ENCODE data around the gene SLC46A1. TPM values are rescaled to one million over a fixed set of nuclear protein-coding genes. Genes with fewer than 3 reads are reported as not detected.
A peak's percentile ranks its signal among the peaks of the same experiment; 100 is the strongest.

SLC46A1 gene
- total and polyA plus RNA-seq, 2 of the 8 experiments (the other 6 are each of a cell fraction or from before 2014, with no cell fraction given) = 5.3 to 8.7 TPM

- TF ChIP-seq CTCF (IDR thresholded peaks at IDR 0.05; ENCODE audit: control extremely low read depth in 1 of 3, insufficient read depth in 1 of 3, low read depth in 1 of 3, low read length in 3 of 3) = no peak
- TF ChIP-seq TBP (IDR thresholded peaks at IDR 0.05; ENCODE audit: low read depth, low read length) = peak; percentile 92
- TF ChIP-seq POLR2AphosphoS5 (IDR thresholded peaks at IDR 0.05; ENCODE audit: low read depth, low read length) = peak; percentile 92
- TF ChIP-seq TCF12 (IDR thresholded peaks at IDR 0.05; ENCODE audit: low read depth, low read length) = no peak
- peak; percentile 90 for TF ChIP-seq USF2 (IDR thresholded peaks at IDR 0.05; ENCODE audit: low read length)
- TF ChIP-seq JUN (IDR thresholded peaks at IDR 0.05; ENCODE audit: low read depth, low read length) = no peak
- TF ChIP-seq KDM4A (IDR thresholded peaks at IDR 0.05; ENCODE audit: low read depth, low read length, severe bottlenecking) = peak; percentile 75
- no peak for TF ChIP-seq EZH2 (IDR thresholded peaks at IDR 0.05; ENCODE audit: low read depth, low read length, severe bottlenecking)
- peak in 1 of 2 experiments; percentile 97; a peak in 2 of 4 replicates for TF ChIP-seq HDAC2 (IDR thresholded peaks at IDR 0.05; ENCODE audit: borderline replicate concordance in 1 of 2, low read depth in 2 of 2, low read length in 2 of 2)
- TF ChIP-seq RXRA (IDR thresholded peaks at IDR 0.05; ENCODE audit: insufficient read depth, low read depth, low read length) = no peak
- no peak for TF ChIP-seq ATF2 (IDR thresholded peaks at IDR 0.05; ENCODE audit: low read length)
- 0 out of 4 replicates have a peak, but pooled peaks of 1 of the 2 experiments have one; percentile 4 for TF ChIP-seq RAD21 (IDR thresholded peaks at IDR 0.05 in 1 of 2, conservative IDR thresholded peaks at IDR 0.05 in 1 of 2; ENCODE audit: low read depth in 2 of 2, low read length in 2 of 2)
- TF ChIP-seq SAP30 (IDR thresholded peaks at IDR 0.05; ENCODE audit: insufficient read depth, insufficient replicate concordance, low read length) = no peak
- no peak for TF ChIP-seq CHD2 (IDR thresholded peaks at IDR 0.05; ENCODE audit: low read length)
- no peak for TF ChIP-seq SP1 (IDR thresholded peaks at IDR 0.05; ENCODE audit: low read depth, low read length)
- TF ChIP-seq EP300 (IDR thresholded peaks at IDR 0.05; ENCODE audit: borderline replicate concordance in 1 of 2, low read depth in 2 of 2, low read length in 2 of 2) = peak in 1 of 2 experiments; percentile 42; a peak in 1 of 3 replicates
Measured at GRCh38 chr17:28357061-28357900, 48.7 kb downstream of the SLC46A1 start, which contains the start of gene POLDIP2 (continued).
